Transverse colon (tissue), 4 donors: Measurements from ENCODE around the gene SCG5.

Source experiments
- CTCF ChIP-seq, 5 experiments: fragments of 200-600 bp in 3 of 5; fragments of 450-650 bp in 2 of 5; sonication (generic) in 3 of 5; IDR thresholded peaks; 1 replicate in 2 of 5; 2 replicates in 3 of 5; pipeline ENCODE4 v1.5.1; 2016 to 2017; ENCODE audit warnings: antibody characterized with exemption in 5 of 5, inconsistent platforms in 3 of 5, mild to moderate bottlenecking in 2 of 5, moderate library complexity in 1 of 5
- EP300 ChIP-seq: sonication (generic); formaldehyde crosslinking; IDR thresholded peaks from one replicate; pipeline ENCODE4 v1.6.1; 2017; ENCODE audit warnings: antibody characterized with exemption, low read depth
- POLR2A ChIP-seq: fragments of 450-650 bp; IDR thresholded peaks from one replicate; pipeline ENCODE4 v1.6.1; 2016; ENCODE audit warnings: antibody characterized with exemption, mild to moderate bottlenecking, moderate library complexity
- POLR2AphosphoS5 ChIP-seq, 3 donors: sonication (generic); formaldehyde crosslinking; IDR thresholded peaks; one replicate each; pipeline ENCODE4 v1.6.1; 2016; ENCODE audit warnings: antibody characterized with exemption in 3 of 3

DNA sequence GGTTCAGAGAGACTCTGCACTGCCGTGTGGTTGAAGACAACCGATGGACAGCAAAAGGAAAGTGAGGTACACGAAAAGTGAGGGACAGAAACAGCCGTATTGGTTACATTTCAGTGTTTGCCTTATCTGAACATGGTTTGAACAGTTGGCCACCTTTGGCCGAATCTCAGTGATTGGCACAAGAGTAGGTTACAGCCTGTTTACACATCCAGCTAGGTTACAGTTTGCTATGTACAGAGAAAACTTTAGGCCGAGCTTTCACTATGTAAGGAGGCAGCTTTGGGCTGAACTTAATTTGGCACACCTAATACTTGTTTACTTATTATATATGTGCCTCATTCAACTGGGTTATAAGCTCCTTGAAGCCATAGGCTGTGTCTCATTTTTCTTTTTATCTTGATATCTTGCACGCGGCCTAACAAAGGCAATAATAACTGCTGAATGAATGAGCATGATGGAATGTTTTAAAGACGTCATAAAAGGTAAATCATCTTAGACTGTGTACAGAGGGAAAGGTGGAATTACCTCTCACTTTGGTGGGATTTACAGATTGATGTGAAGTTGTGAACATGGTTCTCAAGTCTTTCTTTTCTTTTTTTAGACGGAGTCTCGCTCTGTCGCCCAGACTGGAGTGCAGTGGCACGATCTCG, 59.1 kb downstream of the SCG5 start:
- TF ChIP-seq CTCF (IDR thresholded peaks at IDR 0.05) (no peak), POLR2AphosphoS5 (IDR thresholded peaks at IDR 0.05) (peak in 1 of 3 donors; percentile 21), POLR2A (no peak), EP300 (no peak)
